HCT116 (cell line): ENCODE results near the gene CC2D1A.

Experiments
- CTCF ChIP-seq, 3 experiments: fragments of 200-600 bp in 1 of 3; sonication (generic) in 1 of 3; IDR thresholded peaks in 2 of 3; conservative IDR thresholded peaks in 1 of 3; 2 replicates each; pipeline ENCODE4 v1.5.1; 2012 to 2017; ENCODE audit warnings: low read depth in 2 of 3, low read length in 2 of 3, antibody characterized with exemption in 1 of 3, borderline replicate concordance in 1 of 3, control low read depth in 1 of 3, mild to moderate bottlenecking in 1 of 3, mixed read lengths in 1 of 3, mixed run types in 1 of 3, moderate library complexity in 1 of 3; ENCODE audit not compliant: insufficient read depth in 1 of 3
- ELF1 ChIP-seq: IDR thresholded peaks from 2 replicates; pipeline ENCODE4 v1.6.1; 2012; ENCODE audit warnings: low read depth, borderline replicate concordance
- EZH2 ChIP-seq: fragments of 200-600 bp; sonication (generic); IDR thresholded peaks from 2 replicates; pipeline ENCODE4 v1.6.1; 2017; ENCODE audit warnings: antibody characterized with exemption, mixed run types
- EZH2phosphoT487 ChIP-seq: fragments of 200-600 bp; IDR thresholded peaks from 2 replicates; pipeline ENCODE4 v1.6.1; 2018; ENCODE audit warnings: antibody characterized with exemption, borderline replicate concordance
- MAX ChIP-seq: IDR thresholded peaks from 2 replicates; pipeline ENCODE4 v1.6.1; 2012
- POLR2A ChIP-seq: IDR thresholded peaks from 2 replicates; pipeline ENCODE4 v1.7.0; 2011; ENCODE audit warnings: borderline replicate concordance; ENCODE audit not compliant: insufficient read depth, insufficient read length; ENCODE audit errors: extremely low read depth
- POLR2AphosphoS5 ChIP-seq: IDR thresholded peaks from 2 replicates; pipeline ENCODE4 v1.6.1; 2011; ENCODE audit warnings: mild to moderate bottlenecking, low read depth, low read length, moderate library complexity
- RAD21 ChIP-seq: IDR thresholded peaks from 2 replicates; pipeline ENCODE4 v1.6.1; 2012; ENCODE audit warnings: low read depth, mild to moderate bottlenecking
- REST ChIP-seq: IDR thresholded peaks from 2 replicates; pipeline ENCODE4 v1.6.1; 2012; ENCODE audit warnings: low read depth
- SIN3A ChIP-seq: IDR thresholded peaks from 2 replicates; pipeline ENCODE4 v1.6.1; 2012; ENCODE audit warnings: low read depth
- TCF7L2 ChIP-seq: IDR thresholded peaks from 2 replicates; pipeline ENCODE4 v1.7.0; 2011; ENCODE audit warnings: borderline replicate concordance, inconsistent platforms; ENCODE audit not compliant: insufficient read depth, insufficient read length; ENCODE audit errors: extremely low read depth
- YY1 ChIP-seq: IDR thresholded peaks from 2 replicates; pipeline ENCODE4 v1.6.1; 2011; ENCODE audit warnings: low read length, low read depth, moderate library complexity, mild to moderate bottlenecking; ENCODE audit not compliant: insufficient replicate concordance; ENCODE audit errors: extremely low read depth
- ZBTB33 ChIP-seq: IDR thresholded peaks from 2 replicates; pipeline ENCODE4 v1.6.1; 2011; ENCODE audit warnings: mild to moderate bottlenecking, low read length, moderate library complexity; ENCODE audit not compliant: insufficient replicate concordance; ENCODE audit errors: extremely low read depth
- ZFX ChIP-seq: fragments of 450-650 bp; IDR thresholded peaks from 2 replicates; pipeline ENCODE4 v1.6.1; 2017

GRCh38 chr19:13902993-13903555 lies 2.9 kb upstream of the CC2D1A start:
- TF ChIP-seq CTCF (IDR thresholded peaks at IDR 0.05 in 2 of 3, conservative IDR thresholded peaks at IDR 0.05 in 1 of 3; ENCODE audit: borderline replicate concordance in 1 of 3, insufficient read depth in 1 of 3, low read depth in 2 of 3, low read length in 2 of 3) (peak; percentile 33 to 68 (median 59); a peak in 5 of 6 replicates), POLR2AphosphoS5 (no peak), ZFX (no peak), REST (no peak), ELF1 (no peak), MAX (no peak), POLR2A (no peak), TCF7L2 (no peak), EZH2 (no peak), ZBTB33 (no peak), EZH2phosphoT487 (no peak), YY1 (no peak), RAD21 (no peak), SIN3A (no peak)
